ENCODE measurements around the gene ATF4.

The ATF4 gene

DNA sequence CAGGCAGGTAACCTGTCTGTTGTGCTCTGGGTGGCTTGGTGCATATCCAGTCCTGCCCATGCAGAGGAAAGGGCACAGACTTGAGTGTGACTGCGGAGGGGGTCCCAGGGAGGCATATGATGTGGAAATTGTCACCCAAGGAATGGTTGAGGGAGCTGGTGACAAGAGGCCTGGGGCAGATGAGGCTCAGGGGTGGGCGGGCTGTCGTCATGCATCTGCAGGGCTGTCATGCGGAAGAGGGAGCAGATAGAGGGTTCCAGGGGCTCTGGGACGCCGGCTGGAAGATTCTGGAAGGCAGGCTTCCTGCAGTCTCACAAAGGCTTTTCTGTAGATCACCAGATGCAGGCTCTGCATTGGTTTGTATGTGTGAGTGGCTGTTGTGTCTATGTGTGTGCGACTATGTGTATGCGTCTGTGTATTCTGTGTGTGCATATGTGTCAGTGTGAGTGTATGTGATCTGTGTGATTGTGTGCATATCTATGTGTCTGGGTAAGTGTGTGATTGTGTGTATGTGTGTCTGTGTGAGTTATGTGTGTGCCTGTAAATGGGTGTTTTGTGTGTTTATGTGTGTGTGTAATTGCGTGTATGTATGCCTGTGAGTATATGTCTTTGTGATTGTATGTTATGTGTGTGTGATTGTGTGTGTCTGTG lies 42.6 kb downstream of the ATF4 start:
- Histone ChIP-seq H4K20me1 (ENCODE audit: insufficient read depth, low read length, poor library complexity, severe bottlenecking) (no peaks in the 10 kb centered on the region), H3K9me2 (replicated peaks; ENCODE audit: low read depth, low read length) (no peaks in the 10 kb centered on the region), H3K79me2 (ENCODE audit: insufficient read depth, low read length) (no peaks in the 10 kb centered on the region), H2AFZ (ENCODE audit: low read length) (no peak overlapping the region), H3K9ac (ENCODE audit: low read depth, low read length, poor library complexity, severe bottlenecking) (no peak overlapping the region), H3K36me3 (ENCODE audit: insufficient read depth, low read length) (no peaks in the 10 kb centered on the region), H3K27me3 (ENCODE audit: insufficient read depth, low read length, poor library complexity, severe bottlenecking) (no peaks in the 10 kb centered on the region), H3K4me1 (ENCODE audit: insufficient read depth, low read length, poor library complexity, severe bottlenecking) (peaks cover 11% of the 10 kb centered on the region), H3K9me3 (ENCODE audit: insufficient read depth, low read depth, low read length) (no peaks in the 10 kb centered on the region), H3K4me3 (ENCODE audit: low read length, poor library complexity, severe bottlenecking) (no peak overlapping the region), H3K4me2 (ENCODE audit: low read depth, low read length, poor library complexity, severe bottlenecking) (no peak overlapping the region), H3F3A (ENCODE audit: low read depth) (no peaks in the 10 kb centered on the region)
- no peak for TF ChIP-seq EZH2phosphoT487 (IDR thresholded peaks at IDR 0.05; ENCODE audit: borderline replicate concordance)
- TF ChIP-seq, protein P1, sequence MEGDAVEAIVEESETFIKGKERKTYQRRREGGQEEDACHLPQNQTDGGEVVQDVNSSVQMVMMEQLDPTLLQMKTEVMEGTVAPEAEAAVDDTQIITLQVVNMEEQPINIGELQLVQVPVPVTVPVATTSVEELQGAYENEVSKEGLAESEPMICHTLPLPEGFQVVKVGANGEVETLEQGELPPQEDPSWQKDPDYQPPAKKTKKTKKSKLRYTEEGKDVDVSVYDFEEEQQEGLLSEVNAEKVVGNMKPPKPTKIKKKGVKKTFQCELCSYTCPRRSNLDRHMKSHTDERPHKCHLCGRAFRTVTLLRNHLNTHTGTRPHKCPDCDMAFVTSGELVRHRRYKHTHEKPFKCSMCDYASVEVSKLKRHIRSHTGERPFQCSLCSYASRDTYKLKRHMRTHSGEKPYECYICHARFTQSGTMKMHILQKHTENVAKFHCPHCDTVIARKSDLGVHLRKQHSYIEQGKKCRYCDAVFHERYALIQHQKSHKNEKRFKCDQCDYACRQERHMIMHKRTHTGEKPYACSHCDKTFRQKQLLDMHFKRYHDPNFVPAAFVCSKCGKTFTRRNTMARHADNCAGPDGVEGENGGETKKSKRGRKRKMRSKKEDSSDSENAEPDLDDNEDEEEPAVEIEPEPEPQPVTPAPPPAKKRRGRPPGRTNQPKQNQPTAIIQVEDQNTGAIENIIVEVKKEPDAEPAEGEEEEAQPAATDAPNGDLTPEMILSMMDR (conservative IDR thresholded peaks at IDR 0.05; ENCODE audit: low read length) = no peak

DNA sequence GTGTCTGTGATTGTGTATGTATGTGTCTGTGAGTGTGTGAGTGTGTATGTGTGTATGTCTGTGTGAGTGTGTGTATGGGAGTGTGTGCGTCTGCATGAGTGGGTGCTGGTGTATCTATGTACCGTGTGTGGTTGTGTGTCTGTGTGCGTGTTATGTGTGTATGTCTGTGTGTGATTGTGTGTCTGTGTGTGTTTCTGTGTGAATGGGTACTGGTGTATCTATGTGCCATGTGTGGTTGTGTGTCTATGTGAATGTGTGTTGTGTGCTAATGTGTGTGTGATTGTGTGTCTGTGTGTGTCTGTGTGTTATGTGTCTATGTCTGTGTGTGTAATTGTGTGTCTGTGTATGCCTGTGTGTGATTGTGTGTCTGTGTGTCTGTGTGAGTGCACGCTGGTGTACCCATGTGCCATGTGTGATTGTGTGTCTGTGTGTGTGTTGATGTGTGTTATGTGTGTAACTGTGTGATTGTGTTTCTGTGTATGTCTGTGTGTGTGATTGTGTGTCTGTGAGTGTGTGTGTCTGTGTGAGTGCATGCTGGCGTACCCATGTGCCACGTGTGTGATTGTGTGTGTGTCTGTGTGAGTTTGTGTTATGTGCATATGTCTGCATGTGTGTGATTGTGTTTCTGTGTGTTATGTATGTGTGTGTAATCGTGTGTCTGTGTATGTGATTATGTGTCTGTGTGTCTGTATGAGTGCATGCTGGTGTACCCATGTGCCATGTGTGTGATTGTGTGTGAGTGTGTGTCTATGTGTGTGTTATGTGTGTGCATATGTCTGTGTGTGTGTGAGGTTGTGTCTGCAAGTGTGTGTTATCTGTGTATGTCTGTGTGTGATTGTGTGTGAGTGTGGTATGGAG lies 43.4 kb downstream of the ATF4 start:
- TF ChIP-seq, protein P1 (conservative IDR thresholded peaks at IDR 0.05; ENCODE audit: low read length) = no peak
- no peak for TF ChIP-seq EZH2phosphoT487 (IDR thresholded peaks at IDR 0.05; ENCODE audit: borderline replicate concordance)
- Histone ChIP-seq H3K4me1 (ENCODE audit: insufficient read depth, low read length, poor library complexity, severe bottlenecking) (peaks cover 16% of the 10 kb centered on the region), H3F3A (ENCODE audit: low read depth) (no peaks in the 10 kb centered on the region), H3K4me3 (ENCODE audit: low read length, poor library complexity, severe bottlenecking) (no peak overlapping the region), H3K4me2 (ENCODE audit: low read depth, low read length, poor library complexity, severe bottlenecking) (no peak overlapping the region), H3K9me2 (replicated peaks; ENCODE audit: low read depth, low read length) (no peaks in the 10 kb centered on the region), H4K20me1 (ENCODE audit: insufficient read depth, low read length, poor library complexity, severe bottlenecking) (no peaks in the 10 kb centered on the region), H3K27me3 (ENCODE audit: insufficient read depth, low read length, poor library complexity, severe bottlenecking) (no peaks in the 10 kb centered on the region), H3K79me2 (ENCODE audit: insufficient read depth, low read length) (no peaks in the 10 kb centered on the region), H2AFZ (ENCODE audit: low read length) (no peak overlapping the region), H3K36me3 (ENCODE audit: insufficient read depth, low read length) (no peaks in the 10 kb centered on the region), H3K9me3 (ENCODE audit: insufficient read depth, low read depth, low read length) (no peaks in the 10 kb centered on the region), H3K9ac (ENCODE audit: low read depth, low read length, poor library complexity, severe bottlenecking) (no peak overlapping the region)

DNA sequence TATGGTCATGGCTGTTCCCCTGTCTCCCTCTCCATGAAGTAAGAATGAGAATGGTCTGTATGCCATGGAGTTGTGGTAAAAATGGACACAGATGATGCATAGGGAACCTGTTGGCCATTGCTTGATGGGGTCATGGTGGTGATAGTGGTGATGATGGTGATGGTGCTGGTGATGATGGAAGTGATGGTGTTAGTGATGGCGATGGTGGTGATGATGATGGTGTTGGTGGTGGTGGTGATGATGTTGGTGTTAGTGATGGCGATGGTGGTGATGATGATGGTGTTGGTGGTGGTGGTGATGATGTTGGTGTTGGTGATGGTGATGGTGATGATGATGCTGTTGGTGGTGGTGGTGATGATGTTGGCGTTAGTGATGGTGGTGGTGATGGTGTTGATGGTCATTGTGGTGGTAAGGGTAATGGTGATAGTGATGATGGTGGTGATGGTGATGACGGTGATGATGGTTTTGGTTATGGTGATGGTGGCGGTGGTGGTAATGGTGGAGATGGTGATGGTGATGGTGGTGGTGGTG lies 45.1 kb downstream of the ATF4 start:
- no peaks in the 10 kb centered on the region for H3K36me3 ChIP-seq (ENCODE audit: insufficient read depth, low read length)
- TF ChIP-seq, protein P1 (conservative IDR thresholded peaks at IDR 0.05; ENCODE audit: low read length) = no peak
- TF ChIP-seq EZH2phosphoT487 (IDR thresholded peaks at IDR 0.05; ENCODE audit: borderline replicate concordance) = no peak
- no peaks in the 10 kb centered on the region for H3K9me3 ChIP-seq (ENCODE audit: insufficient read depth, low read depth, low read length)
- no peaks in the 10 kb centered on the region for H3K27me3 ChIP-seq (ENCODE audit: insufficient read depth, low read length, poor library complexity, severe bottlenecking)
- H3F3A ChIP-seq (ENCODE audit: low read depth) = no peaks in the 10 kb centered on the region
- no peak overlapping the region for H3K9ac ChIP-seq (ENCODE audit: low read depth, low read length, poor library complexity, severe bottlenecking)
- no peaks in the 10 kb centered on the region for H3K79me2 ChIP-seq (ENCODE audit: insufficient read depth, low read length)
- H3K4me3 ChIP-seq (ENCODE audit: low read length, poor library complexity, severe bottlenecking) = no peak overlapping the region
- H3K4me1 ChIP-seq (ENCODE audit: insufficient read depth, low read length, poor library complexity, severe bottlenecking) = peaks cover 16% of the 10 kb centered on the region
- no peak overlapping the region for H2AFZ ChIP-seq (ENCODE audit: low read length)
- no peaks in the 10 kb centered on the region for H3K9me2 ChIP-seq (replicated peaks; ENCODE audit: low read depth, low read length)
- no peaks in the 10 kb centered on the region for H4K20me1 ChIP-seq (ENCODE audit: insufficient read depth, low read length, poor library complexity, severe bottlenecking)
- H3K4me2 ChIP-seq (ENCODE audit: low read depth, low read length, poor library complexity, severe bottlenecking) = no peak overlapping the region

All from Loucy (cell line).